HepG2 (cell line): ENCODE data around the gene AUH. TPM values are rescaled to one million over a fixed set of nuclear protein-coding genes. Genes with fewer than 3 reads are reported as not detected.

ENCODE experiments used
- ATAC-seq: fragments of 200-7000 bp; cut with Tn5 transposase; 3 replicates; pipeline ENCODE4 v1.9.1; 2020; ENCODE audit warnings: mild to moderate bottlenecking, moderate library complexity
- BruUV-seq: library from RNA; stranded (reverse); fragments of 400-500 nt; replicated peaks from 2 replicates; lab custom pipeline; 2021; lab: Mats Ljungman, UMichigan
- CTCF ChIA-PET: fragments of 300-600 bp; formaldehyde crosslinking; extraction: SDS; loops from one replicate; lab custom pipeline; 2021; ENCODE audit warnings: low total read pairs, inconsistent platforms, low intra/inter-chr PET ratio; lab: Yijun Ruan, JAX
- POLR2A ChIA-PET: fragments of 350-600 bp; sonication (Branson Sonifier 250); formaldehyde crosslinking; loops from one replicate; lab custom pipeline; 2020; ENCODE audit warnings: antibody characterized with exemption, inconsistent platforms; lab: Yijun Ruan, JAX
- DNase-seq: peaks from one replicate; pipeline ENCODE4 v3.0.0-alpha.2; 2015; ENCODE audit warnings: low spot score
- FAIRE-seq: peaks from 3 replicates; lab custom pipeline; 2011; peaks lifted over from hg19 to GRCh38; lab: Jason Lieb, UNC
- H2AFZ ChIP-seq: one replicate; pipeline ENCODE4 v1.6.1; 2011; ENCODE audit warnings: low read length, inconsistent platforms
- H3K27ac ChIP-seq: fragments of 300-600 bp; 3 replicates; pipeline ENCODE4 v1.8.0; 2011; ENCODE audit warnings: mixed run types, mild to moderate bottlenecking, mixed read lengths, low read length, inconsistent platforms; ENCODE audit not compliant: insufficient read depth; ENCODE audit errors: extremely low read length
- H3K27me3 ChIP-seq, 2 experiments: fragments of 200-600 bp in 1 of 2; 2 replicates in 1 of 2; 3 replicates in 1 of 2; pipeline versions ENCODE4 v1.6.0 to v1.8.0; 2011; ENCODE audit warnings: low read length in 2 of 2, mild to moderate bottlenecking in 2 of 2, moderate library complexity in 2 of 2, inconsistent platforms in 1 of 2; ENCODE audit not compliant: insufficient read depth in 2 of 2, control insufficient read depth in 1 of 2
- H3K36me3 ChIP-seq, 2 experiments: fragments of 200-600 bp in 1 of 2; replicated peaks in 1 of 2; 2 replicates in 1 of 2; 3 replicates in 1 of 2; pipeline versions ENCODE4 v1.5.1 to v1.8.0; 2011; ENCODE audit warnings: low read length in 2 of 2, inconsistent platforms in 1 of 2; ENCODE audit not compliant: insufficient read depth in 2 of 2, control insufficient read depth in 1 of 2
- H3K4me1 ChIP-seq: 2 replicates; pipeline ENCODE4 v1.5.1; 2012; ENCODE audit warnings: low read length, inconsistent platforms; ENCODE audit not compliant: insufficient read depth
- H3K4me2 ChIP-seq: 2 replicates; pipeline ENCODE4 v1.6.0; 2011; ENCODE audit warnings: low read depth, low read length, inconsistent platforms
- H3K4me3 ChIP-seq, 3 experiments: fragments of 200-600 bp in 1 of 3; sonication (generic), shearing (Covaris generic) in 1 of 3; replicated peaks in 1 of 3; 2 replicates each; pipeline ENCODE4 v1.5.1; 2011 to 2016; ENCODE audit warnings: low read length in 3 of 3, inconsistent platforms in 2 of 3, low read depth in 2 of 3, mild to moderate bottlenecking in 2 of 3, control low read depth in 1 of 3, mixed read lengths in 1 of 3; ENCODE audit not compliant: insufficient read depth in 1 of 3
- H3K79me2 ChIP-seq: one replicate; pipeline ENCODE4 v1.6.1; 2011; ENCODE audit warnings: low read length, inconsistent platforms; ENCODE audit not compliant: insufficient read depth
- H3K9ac ChIP-seq: 2 replicates; pipeline ENCODE4 v1.6.0; 2011; ENCODE audit warnings: mild to moderate bottlenecking, low read depth, low read length, inconsistent platforms; ENCODE audit not compliant: insufficient read depth
- H3K9me3 ChIP-seq: 2 replicates; pipeline ENCODE4 v1.5.1; 2012; ENCODE audit warnings: mild to moderate bottlenecking, low read length
- H4K20me1 ChIP-seq: 2 replicates; pipeline ENCODE4 v1.6.0; 2011; ENCODE audit warnings: inconsistent platforms, mild to moderate bottlenecking, low read length, moderate library complexity; ENCODE audit not compliant: insufficient read depth
- HDAC6 ChIP-seq: fragments of 200-600 bp; sonication (generic); IDR thresholded peaks from 2 replicates; pipeline ENCODE4 v1.7.0; 2017; ENCODE audit warnings: mild to moderate bottlenecking, antibody characterized with exemption, low read length, low read depth
- MYNN ChIP-seq: sonication (generic); formaldehyde crosslinking; IDR thresholded peaks from 2 replicates; pipeline ENCODE4 v1.4.0; 2020; ENCODE audit warnings: mild to moderate bottlenecking, low read depth, missing genetic modification reagents
- PATZ1 ChIP-seq: sonication (generic); formaldehyde crosslinking; IDR thresholded peaks from 2 replicates; pipeline ENCODE4 v1.4.0; 2020; ENCODE audit warnings: missing genetic modification reagents
- PLSCR1 ChIP-seq: sonication (generic); formaldehyde crosslinking; IDR thresholded peaks from 2 replicates; pipeline ENCODE4 v1.5.0; 2020; ENCODE audit warnings: missing genetic modification reagents, mild to moderate bottlenecking, borderline replicate concordance
- SALL2 ChIP-seq: sonication (generic); formaldehyde crosslinking; IDR thresholded peaks from 2 replicates; pipeline ENCODE4 v1.8.1; 2023; ENCODE audit warnings: mild to moderate bottlenecking, missing genetic modification reagents, inconsistent platforms
- SNAPC2 ChIP-seq: sonication (generic); formaldehyde crosslinking; IDR thresholded peaks from 2 replicates; pipeline ENCODE4 v1.8.1; 2022; ENCODE audit warnings: mild to moderate bottlenecking, missing genetic modification reagents
- SRSF4 ChIP-seq: fragments of 200-400 bp; formaldehyde crosslinking; IDR thresholded peaks from one replicate; pipeline ENCODE4 v1.6.1; 2018; ENCODE audit warnings: mild to moderate bottlenecking, low read depth, low read length, moderate library complexity; ENCODE audit not compliant: poor library complexity, severe bottlenecking
- SYNCRIP ChIP-seq: fragments of 200-400 bp; formaldehyde crosslinking; IDR thresholded peaks from 2 replicates; pipeline ENCODE4 v1.6.1; 2018; ENCODE audit warnings: mild to moderate bottlenecking, low read depth, low read length; ENCODE audit not compliant: insufficient read depth
- ZFY ChIP-seq: sonication (generic); formaldehyde crosslinking; IDR thresholded peaks from 2 replicates; pipeline ENCODE4 v1.4.0; 2020; ENCODE audit warnings: missing genetic modification reagents
- ZNF136 ChIP-seq: sonication (generic); formaldehyde crosslinking; IDR thresholded peaks from 2 replicates; pipeline ENCODE4 v1.8.1; 2022; ENCODE audit warnings: low read depth, mild to moderate bottlenecking, moderate library complexity, missing genetic modification reagents
- ZNF33A ChIP-seq: sonication (generic); formaldehyde crosslinking; IDR thresholded peaks from 2 replicates; pipeline ENCODE4 v1.5.1; 2020; ENCODE audit warnings: missing genetic modification reagents, mild to moderate bottlenecking, moderate library complexity, borderline replicate concordance
- ZNF33B ChIP-seq: sonication (generic); formaldehyde crosslinking; IDR thresholded peaks from 2 replicates; pipeline ENCODE4 v1.5.1; 2020; ENCODE audit warnings: mild to moderate bottlenecking, missing genetic modification reagents
- ZNF44 ChIP-seq: sonication (generic); formaldehyde crosslinking; IDR thresholded peaks from 2 replicates; pipeline ENCODE4 v1.5.1; 2020; ENCODE audit warnings: mild to moderate bottlenecking, missing genetic modification reagents
- ZNF687 ChIP-seq: sonication (generic); formaldehyde crosslinking; IDR thresholded peaks from 2 replicates; pipeline ENCODE4 v1.5.1; 2020; ENCODE audit warnings: mild to moderate bottlenecking, missing genetic modification reagents, moderate library complexity
- ZNF800 ChIP-seq: sonication (generic); formaldehyde crosslinking; IDR thresholded peaks from 2 replicates; pipeline ENCODE4 v1.4.0; 2020; ENCODE audit warnings: missing genetic modification reagents
- WGBS: methylation state at CpG from one replicate; pipeline ENCODE4 v1.1.6; 2017; ENCODE audit warnings: low lambda C conversion rate; 5-methylcytosine and 5-hydroxymethylcytosine counted together
- in situ Hi-C: cut with HindIII; loops from 2 replicates; pipeline ENCODE4 v1.10.0; 2017; ENCODE audit warnings: low pct_unique_long_range_greater_than_20kb; ENCODE audit not compliant: extremely low pct_ligation_motif_present
- intact Hi-C: fragments of 100-400 bp; cut with micrococcal nuclease; formaldehyde crosslinking; loops from one replicate; pipeline ENCODE4 v1.10.0; 2022; ENCODE audit not compliant: unreplicated experiment
- polyA plus RNA-seq, 8 experiments: library from polyadenylated mRNA; depleted of rRNA in 3 of 8; stranded (reverse) in 7 of 8; unstranded in 1 of 8; fragments of >200 nt; fragmentation: Illumina TruSeq in 4 of 8; extraction: Trizol in 4 of 8; gene quantifications; 2 replicates each; pipeline versions ENCODE4 v1.2.1 to v1.2.3, GENCODE V29; 2011 to 2016; ENCODE audit warnings: low read depth in 4 of 8, missing spikeins in 1 of 8, mixed read lengths in 1 of 8; ENCODE audit not compliant: insufficient read depth in 1 of 8
- total RNA-seq, 5 experiments: library from RNA; depleted of rRNA; stranded (reverse); fragments of >200 nt; fragmentation: Illumina TruSeq; extraction: Trizol; gene quantifications; 2 replicates each; pipeline ENCODE4 v1.2.3, GENCODE V29; 2016; ENCODE audit warnings: low read depth in 1 of 5

AUH gene
- total and polyA plus RNA-seq, 2 of the 13 experiments (the other 11 are each of a cell fraction or from before 2014, with no cell fraction given): 25.8 to 31.9 TPM

GRCh38 chr9:91208837-91209236 is 152.9 kb downstream of the AUH start:
- Histone ChIP-seq H3K27ac (peak overlapping the region; percentile 91), H3K4me3 (no peak overlapping the region), H2AFZ (no peak overlapping the region), H3K79me2 (no peaks in the 10 kb centered on the region), H3K4me2 (peak overlapping the region; percentile 74; the same call in 1 of the 2 replicates), H3K9me3 (no peaks in the 10 kb centered on the region), H3K9ac (peak overlapping the region; percentile 65), H3K36me3 (peaks cover 0 to 1% of the 10 kb centered on the region in 2 experiments; a peak in 1 of 5 replicates), H4K20me1 (no peaks in the 10 kb centered on the region), H3K4me1 (peaks cover 86% of the 10 kb centered on the region), H3K27me3 (no peaks in the 10 kb centered on the region)
- DNase-seq (no peak), FAIRE-seq (no peak), ATAC-seq (no peak)
- in situ Hi-C loops (no loop called here), intact Hi-C loops (loop anchor here (1.0 kb wide), 1 partner anchor 12 kb away; no protein-coding TSS in a partner anchor)
- no TSS peak for BruUV-seq
- CTCF ChIA-PET: interaction anchor here (0.5 kb wide), 1 partner anchor 11 kb away, joined by 3 read pairs; no protein-coding TSS in a partner anchor
- POLR2A ChIA-PET: interaction anchor here (1.1 to 5.0 kb wide), 5 partner anchors 10 to 172 kb away, joined by 3 to 178 read pairs (median 7); no protein-coding TSS in a partner anchor
- WGBS: 93% methylated on average over 5 of the region's 5 CpGs
- TF ChIP-seq PATZ1 (CRISPR knock-in tag): peak; percentile 6; the same call in 1 of the 2 replicates
- no peak for TF ChIP-seq SNAPC2 (CRISPR knock-in tag)
- TF ChIP-seq ZNF136 (CRISPR knock-in tag): no peak
- TF ChIP-seq SYNCRIP: no peak
- TF ChIP-seq ZNF800: no peak
- no peak for TF ChIP-seq PLSCR1 (CRISPR knock-in tag)
- TF ChIP-seq ZNF33B (CRISPR knock-in tag): 0 out of 2 replicates have a peak, but pooled peaks have one; percentile 29
- peak; percentile 33 for TF ChIP-seq ZFY
- no peak for TF ChIP-seq SRSF4
- TF ChIP-seq MYNN (CRISPR knock-in tag): no peak
- no peak for TF ChIP-seq HDAC6
- TF ChIP-seq ZNF33A (CRISPR knock-in tag): 0 out of 2 replicates have a peak, but pooled peaks have one; percentile 8
- 0 out of 2 replicates have a peak, but pooled peaks have one; percentile 31 for TF ChIP-seq ZNF44 (CRISPR knock-in tag)
- TF ChIP-seq SALL2 (CRISPR knock-in tag): 0 out of 2 replicates have a peak, but pooled peaks have one; percentile 9
- TF ChIP-seq ZNF687 (CRISPR knock-in tag): peak; percentile 33; the same call in 1 of the 2 replicates
